ENCODE data around the gene RAVER1. TPM values are rescaled to one million over a fixed set of nuclear protein-coding genes. Genes with fewer than 3 reads are reported as not detected.

The RAVER1 gene
- total and polyA plus RNA-seq, 10 donors: 4.8 to 45.1 (median 36.2) TPM

GRCh38 chr19:10320602-10321416 lies 12.5 kb downstream of the RAVER1 start:
- 94 to 96% (median 94%) methylated on average over 23 to 32 of the region's 32 CpGs for WGBS, 5 donors
- no peak overlapping the region for H3K4me3 ChIP-seq
- H3K36me3 ChIP-seq: peaks cover 0 to 98% (median 94%) of the 10 kb centered on the region in 6 donors
- no peaks in the 10 kb centered on the region for H3K27me3 ChIP-seq (replicated peaks in 1 of 7)
- no peak overlapping the region for H3K27ac ChIP-seq
- intact Hi-C loops (cut with DNase I; ENCODE audit: low total_unique reads): no loop called here
- no peak for DNase-seq
- peak in 1 of 3 donors; percentile 12 for TF ChIP-seq POLR2AphosphoS5 (IDR thresholded peaks at IDR 0.05)
- no peak for TF ChIP-seq CTCF (IDR thresholded peaks at IDR 0.05 in 8 of 11, conservative IDR thresholded peaks at IDR 0.05 in 3 of 11)
- TF ChIP-seq POLR2A (IDR thresholded peaks at IDR 0.05): no peak
- H3K4me1 ChIP-seq: peaks cover 4 to 9% (median 7%) of the 10 kb centered on the region in 6 donors
- no peaks in the 10 kb centered on the region for H3K9me3 ChIP-seq

GRCh38 chr19:10318807-10319682 lies 14.3 kb downstream of the RAVER1 start:
- intact Hi-C loops (cut with DNase I; ENCODE audit: low total_unique reads): no loop called here
- Histone ChIP-seq H3K4me3 (no peak overlapping the region), H3K36me3 (peaks cover 0 to 83% (median 76%) of the 10 kb centered on the region in 6 donors), H3K9me3 (no peaks in the 10 kb centered on the region), H3K27ac (no peak overlapping the region), H3K4me1 (peaks cover 12 to 26% (median 21%) of the 10 kb centered on the region in 6 donors), H3K27me3 (replicated peaks in 1 of 7) (no peaks in the 10 kb centered on the region)
- WGBS, 5 donors: 88 to 94% (median 91%) methylated on average over 13 of the region's 13 CpGs
- no peak for DNase-seq
- no peak for TF ChIP-seq POLR2A (IDR thresholded peaks at IDR 0.05)
- no peak for TF ChIP-seq POLR2AphosphoS5 (IDR thresholded peaks at IDR 0.05)
- TF ChIP-seq CTCF (IDR thresholded peaks at IDR 0.05 in 8 of 11, conservative IDR thresholded peaks at IDR 0.05 in 3 of 11): no peak

GRCh38 chr19:10317857-10318462 lies 15.4 kb downstream of the RAVER1 start:
- 90 to 96% (median 92%) methylated on average over 12 to 15 of the region's 15 CpGs for WGBS, 5 donors
- H3K36me3 ChIP-seq: peaks cover 0 to 76% (median 66%) of the 10 kb centered on the region in 6 donors

More at GRCh38 chr19:10317857-10318462, 15.4 kb downstream of the RAVER1 start:
- peaks cover 12 to 26% (median 21%) of the 10 kb centered on the region in 6 donors for H3K4me1 ChIP-seq
- TF ChIP-seq CTCF (IDR thresholded peaks at IDR 0.05 in 8 of 11, conservative IDR thresholded peaks at IDR 0.05 in 3 of 11) (no peak), POLR2A (IDR thresholded peaks at IDR 0.05) (no peak), POLR2AphosphoS5 (IDR thresholded peaks at IDR 0.05) (no peak)
- H3K9me3 ChIP-seq: no peaks in the 10 kb centered on the region
- intact Hi-C loops (cut with DNase I; ENCODE audit: low total_unique reads): no loop called here
- H3K27me3 ChIP-seq (replicated peaks in 1 of 7): no peaks in the 10 kb centered on the region
- no peak overlapping the region for H3K4me3 ChIP-seq
- no peak for DNase-seq
- no peak overlapping the region for H3K27ac ChIP-seq
